Measurements from ENCODE around the gene AFAP1L2. TPM values are rescaled to one million over a fixed set of nuclear protein-coding genes. Genes with fewer than 3 reads are reported as not detected.

Gene AFAP1L2
- total and polyA plus RNA-seq, 9 of the 15 experiments (the other 6 are each of a cell fraction or from before 2014, with no cell fraction given) = 0.07 TPM; not detected in 8

GRCh38 chr10:114276671-114277070 lies 127.6 kb downstream of the AFAP1L2 start:
- WGBS (ENCODE audit: insufficient coverage, low coverage, missing lambda C conversion rate) = 0% methylated on average over 5 of the region's 6 CpGs
- Histone ChIP-seq H3K4me3 (no peak overlapping the region), H3K9ac (ENCODE audit: insufficient read depth in 1 of 2, low read depth in 2 of 2, low read length in 2 of 2) (no peak overlapping the region), H4K20me1 (replicated peaks; ENCODE audit: control insufficient read depth, insufficient read depth, low read length) (no peaks in the 10 kb centered on the region), H3K4me1 (replicated peaks in 1 of 2; ENCODE audit: control insufficient read depth in 2 of 2, insufficient read depth in 2 of 2, low read length in 2 of 2) (no peaks in the 10 kb centered on the region), H3K79me2 (ENCODE audit: control insufficient read depth, insufficient read depth, low read length) (no peaks in the 10 kb centered on the region), H3K9me1 (ENCODE audit: control insufficient read depth, insufficient read depth, low read length) (no peaks in the 10 kb centered on the region), H3K27ac (ENCODE audit: extremely low read depth, low read depth, low read length) (no peak overlapping the region), H3K36me3 (ENCODE audit: control insufficient read depth, insufficient read depth, low read length) (no peaks in the 10 kb centered on the region), H2AFZ (ENCODE audit: low read depth, low read length) (no peak overlapping the region), H3K27me3 (ENCODE audit: control insufficient read depth in 2 of 2, insufficient read depth in 2 of 2, low read length in 2 of 2) (peaks cover 0 to 11% of the 10 kb centered on the region in 2 experiments; a peak in 1 of 5 replicates), H3K9me3 (replicated peaks; ENCODE audit: control insufficient read depth, insufficient read depth, low read depth, low read length) (no peaks in the 10 kb centered on the region), H3K4me2 (ENCODE audit: insufficient read depth, low read length) (no peak overlapping the region)
- BruUV-seq (replicated peaks) = no TSS peak
- no peak for DNase-seq (ENCODE audit: extremely low read depth in 1 of 4, low spot score in 3 of 4)
- POLR2A ChIA-PET = interaction anchor here (0.6 kb wide), 1 partner anchor 207 kb away, joined by 4 read pairs; no protein-coding TSS in a partner anchor
- CTCF ChIA-PET (ENCODE audit: low intra/inter-chr PET ratio) = no interaction called here
- no peak for ATAC-seq
- in situ Hi-C loops (cut with MboI) = no loop called here
- intact Hi-C loops (cut with micrococcal nuclease) = no loop called here
- FAIRE-seq = no peak
- TF ChIP-seq FOXK2 (conservative IDR thresholded peaks at IDR 0.05 in 1 of 2, IDR thresholded peaks at IDR 0.05 in 1 of 2; ENCODE audit: low read depth in 2 of 2) = no peak
- no peak for TF ChIP-seq ESRRA (IDR thresholded peaks at IDR 0.05; ENCODE audit: borderline replicate concordance, low read depth)
- TF ChIP-seq BRD9 (IDR thresholded peaks at IDR 0.05; ENCODE audit: low read depth, partially characterized antibody) = no peak
- no peak for TF ChIP-seq ATF2 (CRISPR knock-in tag; IDR thresholded peaks at IDR 0.05)
- no peak for TF ChIP-seq CBX8 (IDR thresholded peaks at IDR 0.05; ENCODE audit: borderline replicate concordance, extremely low read depth, low read depth, low read length, poor library complexity, severe bottlenecking)
- no peak for TF ChIP-seq SP2 (IDR thresholded peaks at IDR 0.05; ENCODE audit: extremely low read depth, low read depth, low read length, poor library complexity, severe bottlenecking)
- no peak for TF ChIP-seq CLOCK (CRISPR knock-in tag; IDR thresholded peaks at IDR 0.05; ENCODE audit: borderline replicate concordance)
- no peak for TF ChIP-seq SMAD3 (CRISPR knock-in tag; conservative IDR thresholded peaks at IDR 0.05)
- no peak for TF ChIP-seq TCF15 (CRISPR knock-in tag; IDR thresholded peaks at IDR 0.05)
- TF ChIP-seq ZNF592 (IDR thresholded peaks at IDR 0.05) = no peak
- no peak for TF ChIP-seq ERF (CRISPR knock-in tag; IDR thresholded peaks at IDR 0.05)

Measured in K562 (cell line).